ENCODE data around the gene DCAF7. TPM values are rescaled to one million over a fixed set of nuclear protein-coding genes. Genes with fewer than 3 reads are reported as not detected.

Gene DCAF7
- total RNA-seq, 1 donor from 2014 or later, result 135 TPM

DNA sequence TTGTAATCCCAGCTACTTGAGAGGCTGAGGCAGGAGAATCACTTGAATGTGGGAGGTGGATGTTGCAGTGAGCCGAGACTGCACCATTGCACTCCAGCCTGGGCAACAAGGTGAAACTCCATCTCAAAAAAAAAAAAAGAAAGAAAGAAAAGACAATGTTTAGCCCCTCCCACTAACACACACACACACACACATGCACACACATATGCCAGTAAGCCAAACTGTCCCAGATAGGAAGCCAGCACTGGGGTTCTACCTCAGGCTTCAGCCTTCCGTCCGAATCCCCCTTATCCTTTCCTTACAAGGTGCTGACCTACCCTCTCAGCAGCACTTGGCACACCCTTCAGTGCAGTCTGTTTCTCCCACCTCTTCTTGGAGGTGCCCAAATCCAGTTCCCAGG is 35.8 kb upstream of the DCAF7 start:
- TF ChIP-seq, protein P1, sequence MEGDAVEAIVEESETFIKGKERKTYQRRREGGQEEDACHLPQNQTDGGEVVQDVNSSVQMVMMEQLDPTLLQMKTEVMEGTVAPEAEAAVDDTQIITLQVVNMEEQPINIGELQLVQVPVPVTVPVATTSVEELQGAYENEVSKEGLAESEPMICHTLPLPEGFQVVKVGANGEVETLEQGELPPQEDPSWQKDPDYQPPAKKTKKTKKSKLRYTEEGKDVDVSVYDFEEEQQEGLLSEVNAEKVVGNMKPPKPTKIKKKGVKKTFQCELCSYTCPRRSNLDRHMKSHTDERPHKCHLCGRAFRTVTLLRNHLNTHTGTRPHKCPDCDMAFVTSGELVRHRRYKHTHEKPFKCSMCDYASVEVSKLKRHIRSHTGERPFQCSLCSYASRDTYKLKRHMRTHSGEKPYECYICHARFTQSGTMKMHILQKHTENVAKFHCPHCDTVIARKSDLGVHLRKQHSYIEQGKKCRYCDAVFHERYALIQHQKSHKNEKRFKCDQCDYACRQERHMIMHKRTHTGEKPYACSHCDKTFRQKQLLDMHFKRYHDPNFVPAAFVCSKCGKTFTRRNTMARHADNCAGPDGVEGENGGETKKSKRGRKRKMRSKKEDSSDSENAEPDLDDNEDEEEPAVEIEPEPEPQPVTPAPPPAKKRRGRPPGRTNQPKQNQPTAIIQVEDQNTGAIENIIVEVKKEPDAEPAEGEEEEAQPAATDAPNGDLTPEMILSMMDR (IDR thresholded peaks at IDR 0.05; ENCODE audit: unreplicated experiment), result no peak
- H3K4me3 Mint-ChIP-seq (ENCODE audit: low read depth), result no peak overlapping the region
- H3K36me3 Mint-ChIP-seq (ENCODE audit: insufficient read depth), result no peaks in the 10 kb centered on the region
- no peaks in the 10 kb centered on the region for H3K4me1 Mint-ChIP-seq (ENCODE audit: low read depth)
- H3K27me3 Mint-ChIP-seq, result peaks cover 9% of the 10 kb centered on the region
- H3K9me3 Mint-ChIP-seq (ENCODE audit: low read depth), result no peaks in the 10 kb centered on the region
- H3K27ac Mint-ChIP-seq, result no peak overlapping the region
- no peak for DNase-seq (ENCODE audit: low spot score, unreplicated experiment)

- no peaks in the 10 kb centered on the region for H3K36me3 Mint-ChIP-seq (ENCODE audit: insufficient read depth)
- no peak overlapping the region for H3K27ac Mint-ChIP-seq
- H3K4me1 Mint-ChIP-seq (ENCODE audit: low read depth), result no peaks in the 10 kb centered on the region
- no peak for DNase-seq (ENCODE audit: low spot score, unreplicated experiment)
- no peak overlapping the region for H3K4me3 Mint-ChIP-seq (ENCODE audit: low read depth)
- TF ChIP-seq, protein P1 (IDR thresholded peaks at IDR 0.05; ENCODE audit: unreplicated experiment), result no peak
- peaks cover 9% of the 10 kb centered on the region for H3K27me3 Mint-ChIP-seq
- no peaks in the 10 kb centered on the region for H3K9me3 Mint-ChIP-seq (ENCODE audit: low read depth)
These were observed 35.3 kb upstream of the DCAF7 start for GRCh38 chr17:63514974-63515373.

DNA sequence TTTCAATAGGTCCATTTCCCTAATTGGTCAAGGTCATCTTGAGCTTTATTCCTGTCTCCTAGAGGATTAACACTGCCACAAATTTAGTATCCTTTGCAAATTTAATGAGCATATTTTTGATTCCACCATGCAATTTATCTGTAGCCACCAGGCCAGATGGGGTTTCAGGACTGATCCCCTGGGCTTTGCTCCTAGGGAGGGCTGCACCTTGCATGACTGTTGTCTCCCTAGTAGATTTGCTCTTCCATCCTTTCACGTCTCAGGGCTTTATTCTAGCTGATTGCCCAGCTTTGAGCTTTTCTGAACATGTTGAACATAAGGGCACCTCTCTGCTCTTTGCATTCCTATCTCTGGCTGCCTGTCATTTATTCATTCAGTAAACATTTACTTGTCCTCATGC is 34.9 kb upstream of the DCAF7 start:
- H3K4me1 Mint-ChIP-seq (ENCODE audit: low read depth), result no peaks in the 10 kb centered on the region
- H3K36me3 Mint-ChIP-seq (ENCODE audit: insufficient read depth), result no peaks in the 10 kb centered on the region
- peaks cover 9% of the 10 kb centered on the region for H3K27me3 Mint-ChIP-seq
- H3K9me3 Mint-ChIP-seq (ENCODE audit: low read depth), result no peaks in the 10 kb centered on the region
- H3K27ac Mint-ChIP-seq, result no peak overlapping the region
- TF ChIP-seq, protein P1 (IDR thresholded peaks at IDR 0.05; ENCODE audit: unreplicated experiment), result no peak
- no peak for DNase-seq (ENCODE audit: low spot score, unreplicated experiment)
- no peak overlapping the region for H3K4me3 Mint-ChIP-seq (ENCODE audit: low read depth)

- Mint-ChIP-seq H3K4me3 (ENCODE audit: low read depth) (no peak overlapping the region), H3K9me3 (ENCODE audit: low read depth) (no peaks in the 10 kb centered on the region), H3K27me3 (peaks cover 9% of the 10 kb centered on the region), H3K36me3 (ENCODE audit: insufficient read depth) (no peaks in the 10 kb centered on the region), H3K4me1 (ENCODE audit: low read depth) (peaks cover 2% of the 10 kb centered on the region), H3K27ac (no peak overlapping the region)
- TF ChIP-seq, protein P1 (IDR thresholded peaks at IDR 0.05; ENCODE audit: unreplicated experiment), result no peak
- DNase-seq (ENCODE audit: low spot score, unreplicated experiment), result no peak
These were observed 33.1 kb upstream of the DCAF7 start for GRCh38 chr17:63516910-63517824.

- Mint-ChIP-seq H3K4me3 (ENCODE audit: low read depth) (no peak overlapping the region), H3K36me3 (ENCODE audit: insufficient read depth) (no peaks in the 10 kb centered on the region), H3K27ac (no peak overlapping the region), H3K27me3 (peaks cover 6% of the 10 kb centered on the region), H3K4me1 (ENCODE audit: low read depth) (peaks cover 2% of the 10 kb centered on the region), H3K9me3 (ENCODE audit: low read depth) (no peaks in the 10 kb centered on the region)
- DNase-seq (ENCODE audit: low spot score, unreplicated experiment), result no peak
- TF ChIP-seq, protein P1 (IDR thresholded peaks at IDR 0.05; ENCODE audit: unreplicated experiment), result no peak
These were observed 32.3 kb upstream of the DCAF7 start for GRCh38 chr17:63517825-63518534.
